ENCODE data around the gene BCAS3. TPM values are rescaled to one million over a fixed set of nuclear protein-coding genes. Genes with fewer than 3 reads are reported as not detected.
A peak's percentile ranks its signal among the peaks of the same experiment; 100 is the strongest.

The BCAS3 gene
- total RNA-seq, 2 experiments from 2014 or later: 20.1 to 31.8 TPM

- Histone ChIP-seq H3K27ac (ENCODE audit: low read depth in 1 of 2, low read length in 2 of 2) (no peak overlapping the region), H3K9me3 (ENCODE audit: control insufficient read depth in 1 of 2, insufficient read depth in 1 of 2, low read length in 2 of 2) (no peaks in the 10 kb centered on the region), H3K27me3 (ENCODE audit: control insufficient read depth in 1 of 2, insufficient read depth in 2 of 2, low read length in 2 of 2) (no peaks in the 10 kb centered on the region), H3K4me3 (ENCODE audit: low read length) (no peak overlapping the region), H3K36me3 (ENCODE audit: insufficient read depth, low read length) (no peaks in the 10 kb centered on the region), H3K4me1 (ENCODE audit: insufficient read depth, low read length) (no peaks in the 10 kb centered on the region)
- Mint-ChIP-seq H3K4me3 (no peak overlapping the region), H3K9me3 (no peaks in the 10 kb centered on the region), H3K27ac (no peak overlapping the region), H3K4me1 (ENCODE audit: low read depth) (no peaks in the 10 kb centered on the region), H3K27me3 (no peaks in the 10 kb centered on the region), H3K36me3 (ENCODE audit: low read depth) (no peaks in the 10 kb centered on the region)
- DNase-seq: peak in 3 of 14 experiments; percentile 22 to 34 (median 25)
- intact Hi-C loops (cut with DNase I, micrococcal nuclease): no loop called here
- ATAC-seq (ENCODE audit: poor library complexity): no peak
- ChIA-PET POLR2A (no interaction called here), CTCF (no interaction called here)
- TF ChIP-seq CTCF (IDR thresholded peaks at IDR 0.05): no peak
These were observed 574.6 kb downstream of the BCAS3 start for GRCh38 chr17:61251939-61252865.

GRCh38 chr17:61253362-61253761, 575.7 kb downstream of the BCAS3 start:
- Mint-ChIP-seq H3K9me3 (no peaks in the 10 kb centered on the region), H3K27ac (no peak overlapping the region), H3K36me3 (ENCODE audit: low read depth) (no peaks in the 10 kb centered on the region), H3K27me3 (no peaks in the 10 kb centered on the region), H3K4me1 (ENCODE audit: low read depth) (no peaks in the 10 kb centered on the region), H3K4me3 (no peak overlapping the region)
- Histone ChIP-seq H3K4me1 (ENCODE audit: insufficient read depth, low read length) (no peaks in the 10 kb centered on the region), H3K27ac (ENCODE audit: low read depth in 1 of 2, low read length in 2 of 2) (no peak overlapping the region), H3K36me3 (ENCODE audit: insufficient read depth, low read length) (no peaks in the 10 kb centered on the region), H3K9me3 (ENCODE audit: control insufficient read depth in 1 of 2, insufficient read depth in 1 of 2, low read length in 2 of 2) (no peaks in the 10 kb centered on the region), H3K4me3 (ENCODE audit: low read length) (no peak overlapping the region), H3K27me3 (ENCODE audit: control insufficient read depth in 1 of 2, insufficient read depth in 2 of 2, low read length in 2 of 2) (no peaks in the 10 kb centered on the region)
- no peak for ATAC-seq (ENCODE audit: poor library complexity)
- no peak for DNase-seq
- POLR2A ChIA-PET: no interaction called here
- intact Hi-C loops (cut with DNase I, micrococcal nuclease): no loop called here
- CTCF ChIA-PET: no interaction called here
- TF ChIP-seq CTCF (IDR thresholded peaks at IDR 0.05): no peak

GRCh38 chr17:61253937-61254574, 576.4 kb downstream of the BCAS3 start:
- H3K4me3 Mint-ChIP-seq: no peak overlapping the region
- H3K4me1 ChIP-seq (ENCODE audit: insufficient read depth, low read length): no peaks in the 10 kb centered on the region
- DNase-seq: no peak
- CTCF ChIA-PET: no interaction called here
- no peak for TF ChIP-seq CTCF (IDR thresholded peaks at IDR 0.05)
- POLR2A ChIA-PET: no interaction called here
- H3K27ac Mint-ChIP-seq: no peak overlapping the region
- intact Hi-C loops (cut with DNase I, micrococcal nuclease): no loop called here
- no peaks in the 10 kb centered on the region for H3K36me3 Mint-ChIP-seq (ENCODE audit: low read depth)
- H3K36me3 ChIP-seq (ENCODE audit: insufficient read depth, low read length): no peaks in the 10 kb centered on the region
- ATAC-seq (ENCODE audit: poor library complexity): no peak
- H3K27me3 ChIP-seq (ENCODE audit: control insufficient read depth in 1 of 2, insufficient read depth in 2 of 2, low read length in 2 of 2): no peaks in the 10 kb centered on the region
- no peaks in the 10 kb centered on the region for H3K9me3 ChIP-seq (ENCODE audit: control insufficient read depth in 1 of 2, insufficient read depth in 1 of 2, low read length in 2 of 2)
- no peaks in the 10 kb centered on the region for H3K27me3 Mint-ChIP-seq
- no peak overlapping the region for H3K27ac ChIP-seq (ENCODE audit: low read depth in 1 of 2, low read length in 2 of 2)
- H3K9me3 Mint-ChIP-seq: no peaks in the 10 kb centered on the region
- H3K4me3 ChIP-seq (ENCODE audit: low read length): no peak overlapping the region
- no peaks in the 10 kb centered on the region for H3K4me1 Mint-ChIP-seq (ENCODE audit: low read depth)
